ELR (cell line): ENCODE measurements around the gene RSPO4.

ENCODE experiments used
- DNase-seq: peaks from one replicate; pipeline ENCODE4 v3.0.0-alpha.2; 2015; ENCODE audit warnings: low read depth

Gene RSPO4

GRCh38 chr20:910132-910869, 91.8 kb downstream of the RSPO4 start:
- DNase-seq: no peak

- DNase-seq: no peak
Observed at GRCh38 chr20:909641-910040, 92.5 kb downstream of the RSPO4 start.
